Left renal cortex interstitium (tissue), 4 donors: ENCODE data around the gene PRRC2A. TPM values are rescaled to one million over a fixed set of nuclear protein-coding genes. Genes with fewer than 3 reads are reported as not detected.
"Not testable (repeated sequence)": the region's sequence is repeated elsewhere in the genome, so short reads cannot be mapped to it uniquely, and the experiment has no call there.

Source experiments
- DNase-seq, 4 donors: peaks; one replicate each; pipeline ENCODE4 v3.0.0-alpha.2; 2013; ENCODE audit warnings: low read depth in 4 of 4, low spot score in 2 of 4, missing footprints in 1 of 4
- polyA plus RNA-seq, 4 donors: library from polyadenylated mRNA; unstranded; fragments of 120-200 nt; gene quantifications; one replicate each; pipeline ENCODE4 v1.2.1, GENCODE V29; 2013; ENCODE audit not compliant: insufficient read length in 4 of 4

The PRRC2A gene
- polyA plus RNA-seq, 4 donors: 129 to 238 (median 197) TPM

DNA sequence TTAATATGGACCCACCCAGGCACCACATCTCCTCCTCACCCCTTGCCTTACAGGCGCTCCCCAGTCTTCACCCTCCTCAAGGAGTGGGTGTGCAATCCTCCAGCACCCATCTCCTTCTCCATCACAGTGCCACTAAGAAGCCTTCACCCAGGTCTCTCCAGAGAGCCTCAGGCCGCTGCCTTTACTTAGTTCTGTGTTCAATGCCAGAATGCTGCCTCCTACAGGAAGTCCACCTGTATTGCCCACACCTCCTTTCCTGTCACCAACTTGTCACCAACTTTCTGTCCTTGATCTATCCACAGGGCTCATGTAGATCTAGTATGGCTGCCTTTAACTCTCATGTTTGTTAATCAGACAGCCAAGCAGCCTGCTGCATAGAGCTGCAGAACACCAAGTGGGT lies 35.0 kb upstream of the PRRC2A start:
- DNase-seq: no peak

DNA sequence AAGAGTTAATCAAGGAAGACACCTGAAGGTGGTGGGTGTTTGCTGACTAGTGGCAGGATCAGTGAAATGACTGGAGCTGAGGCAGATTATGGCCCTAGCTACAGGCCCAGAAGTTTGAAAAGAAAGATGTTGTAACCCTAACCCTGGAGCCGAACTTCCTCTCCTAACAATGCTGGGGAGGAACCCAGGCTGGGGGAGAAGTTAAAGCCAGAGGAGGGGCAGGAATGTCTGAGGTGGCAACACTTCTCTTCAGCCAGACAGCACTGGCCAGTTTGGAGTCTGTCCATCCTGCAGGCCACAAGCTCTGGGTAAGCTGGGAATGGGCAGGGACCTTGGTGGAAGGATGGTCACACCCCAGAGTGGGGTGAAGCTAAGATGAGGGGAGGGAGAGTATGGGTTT lies 34.5 kb upstream of the PRRC2A start, which contains the start of gene LST1:
Gene LST1, plus strand, starts transcription at position 270 of the 400 bp plus-strand sequence. CDS start 1,023 bp downstream, outside the sequence.
- no peak for DNase-seq

- DNase-seq: no peak
These were observed 33.8 kb upstream of the PRRC2A start for GRCh38 chr6:31586599-31587281.

DNA sequence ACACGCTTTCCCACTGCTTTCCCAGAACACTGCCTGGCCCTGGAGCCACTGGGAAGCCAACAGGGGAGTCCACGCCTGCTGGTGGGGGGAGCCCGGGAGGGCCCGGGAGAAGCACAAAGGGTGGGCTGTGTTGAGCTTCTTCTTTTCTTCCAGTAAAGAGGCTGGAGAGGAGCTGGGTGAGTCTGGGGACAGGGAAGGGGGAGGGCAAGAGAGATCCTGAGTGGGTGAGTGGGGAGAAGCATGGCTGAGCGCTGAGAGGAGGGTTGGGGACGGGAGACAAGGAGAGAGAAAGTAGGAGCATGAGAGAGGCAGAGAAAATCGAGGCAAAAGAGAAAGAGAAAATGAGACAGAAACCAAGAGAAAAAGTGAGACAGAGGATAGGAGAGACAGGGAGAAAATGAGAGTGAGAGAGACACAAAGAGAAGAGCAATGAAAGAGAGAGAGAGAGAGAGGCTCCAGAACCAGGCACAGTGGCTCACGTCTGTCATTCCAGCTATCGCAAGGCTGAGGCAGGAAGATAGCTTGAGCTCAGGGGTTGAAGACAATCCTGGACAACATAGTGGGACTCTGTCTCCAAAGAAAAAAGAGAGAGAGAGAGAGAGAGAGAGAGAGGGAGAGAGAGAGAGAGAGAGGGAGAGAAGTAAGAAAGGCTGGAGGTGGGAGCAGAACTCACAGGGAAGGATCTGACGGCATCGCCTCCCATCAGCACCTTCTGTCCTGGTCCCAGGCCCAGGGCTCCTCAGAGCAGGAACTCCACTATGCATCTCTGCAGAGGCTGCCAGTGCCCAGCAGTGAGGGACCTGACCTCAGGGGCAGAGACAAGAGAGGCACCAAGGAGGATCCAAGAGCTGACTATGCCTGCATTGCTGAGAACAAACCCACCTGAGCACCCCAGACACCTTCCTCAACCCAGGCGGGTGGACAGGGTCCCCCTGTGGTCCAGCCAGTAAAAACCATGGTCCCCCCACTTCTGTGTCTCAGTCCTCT lies 32.4 kb upstream of the PRRC2A start:
- DNase-seq: no peak

GRCh38 chr6:31588871-31589650 lies 31.5 kb upstream of the PRRC2A start:
- DNase-seq: no peak

- DNase-seq: not testable (repeated sequence)
These were observed 29.8 kb upstream of the PRRC2A start for GRCh38 chr6:31590691-31591090.

DNA sequence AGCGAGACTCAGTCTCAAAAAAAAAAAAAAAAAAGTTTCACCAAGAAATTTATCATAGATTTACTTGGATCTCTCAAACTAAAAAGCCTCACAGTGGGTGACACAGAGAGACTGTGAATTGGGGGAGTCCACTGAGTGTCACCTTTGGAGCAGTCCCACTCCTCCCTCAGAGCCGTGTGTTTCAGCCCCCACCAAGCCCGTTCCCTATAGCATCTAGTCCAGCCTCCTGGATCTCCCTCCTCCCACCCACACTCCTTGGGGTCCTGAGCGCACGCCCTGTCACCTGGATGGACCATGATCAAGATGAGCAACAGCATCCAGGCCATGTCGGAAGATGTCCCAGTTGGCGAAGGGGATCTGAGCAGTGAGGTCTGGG lies 28.1 kb upstream of the PRRC2A start:
- DNase-seq: no peak

GRCh38 chr6:31597006-31597405 lies 23.5 kb upstream of the PRRC2A start:
- DNase-seq: no peak

GRCh38 chr6:31607317-31607716 lies 13.2 kb upstream of the PRRC2A start:
- DNase-seq: no peak

DNA sequence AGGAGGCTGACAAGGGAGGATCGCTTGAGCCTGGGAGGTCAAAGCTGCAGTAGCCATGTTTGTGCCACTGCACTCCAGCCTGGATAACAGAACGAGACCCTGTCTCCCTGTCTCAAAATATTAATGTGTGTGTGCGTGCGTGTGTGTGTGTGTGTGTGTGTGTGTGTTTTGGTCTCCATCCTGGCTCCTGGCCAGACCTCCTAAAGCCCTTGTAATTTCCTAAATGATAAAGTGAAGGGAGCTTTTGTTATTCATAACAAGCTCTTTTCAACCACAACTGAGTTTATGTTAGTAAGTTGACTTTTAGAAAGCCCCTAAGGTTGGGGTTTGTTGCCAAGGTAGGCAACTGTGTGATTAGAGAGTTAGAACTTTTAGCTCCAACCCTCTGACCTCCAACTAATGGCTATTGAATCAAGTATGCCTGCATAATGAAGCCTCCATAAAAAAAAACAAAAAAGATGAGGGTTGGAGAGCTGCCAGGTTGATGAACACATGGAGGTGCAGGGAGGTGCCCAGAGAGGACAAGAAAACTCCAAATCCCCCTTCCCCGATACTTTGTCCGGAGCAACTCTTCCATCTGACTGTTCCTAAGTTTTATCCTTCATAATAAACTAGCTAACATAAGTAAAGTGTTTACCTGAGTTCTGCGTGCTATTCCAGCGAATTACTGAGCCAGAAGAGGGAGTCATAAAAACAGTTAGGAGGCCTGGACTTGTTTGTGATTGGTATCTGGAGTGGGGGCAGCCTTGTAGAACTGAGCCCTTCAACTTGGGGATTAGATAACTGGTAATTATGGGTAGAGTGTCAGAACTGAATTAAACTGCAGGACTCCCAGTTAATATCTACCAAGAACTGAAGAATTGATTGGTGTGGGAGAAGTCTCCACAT lies 10.8 kb upstream of the PRRC2A start:
- DNase-seq: no peak

- DNase-seq: no peak
These were observed 9.5 kb upstream of the PRRC2A start for GRCh38 chr6:31610968-31611367.

GRCh38 chr6:31614075-31614619 lies 6.4 kb upstream of the PRRC2A start:
- DNase-seq: no peak

DNA sequence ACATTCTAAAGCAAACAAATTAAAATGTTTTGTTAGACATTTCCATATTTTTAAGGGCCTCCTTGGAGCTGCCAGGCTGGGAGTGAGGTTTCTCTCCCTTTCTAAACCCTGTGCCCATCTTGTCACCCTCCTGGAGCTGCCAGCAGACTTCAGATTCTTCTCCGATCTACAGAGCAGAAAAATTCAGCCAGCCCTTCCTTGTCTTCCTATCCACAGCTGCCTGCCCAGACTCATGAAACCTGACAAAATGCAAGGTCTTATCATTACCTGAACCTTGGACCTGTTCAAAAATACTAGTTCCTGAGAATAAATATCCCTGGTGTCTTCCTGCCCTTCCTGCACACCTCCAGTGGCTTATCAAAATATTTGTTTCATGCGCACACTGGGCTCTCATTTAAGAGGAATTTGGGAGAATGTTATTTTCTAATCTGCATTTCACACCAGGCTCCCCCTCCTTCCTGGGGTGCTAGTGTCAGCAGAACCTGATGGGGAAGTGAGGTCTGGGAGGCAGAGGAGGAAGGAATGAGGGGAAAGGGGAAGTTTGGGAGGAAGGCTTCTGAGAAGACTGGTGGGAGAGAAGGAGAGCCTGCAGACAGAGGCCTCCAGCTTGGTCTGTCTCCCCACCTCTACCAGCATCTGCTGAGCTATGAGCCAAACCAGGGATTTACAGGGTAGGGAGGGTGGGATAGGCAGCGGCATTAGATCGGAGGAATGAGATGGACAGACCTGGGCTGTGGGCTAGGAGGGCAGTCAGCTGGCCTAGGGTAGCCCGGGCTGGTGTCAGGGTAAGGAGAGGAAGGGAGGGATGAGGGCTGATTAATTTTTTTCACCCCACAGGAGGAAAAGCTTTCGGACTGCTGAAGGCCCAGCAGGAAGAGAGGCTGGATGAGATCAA lies 5.6 kb upstream of the PRRC2A start, which contains the start of gene AIF1:
Gene AIF1, plus strand, starts transcription at position 551 of the 895 bp plus-strand sequence. Its CDS starts 96 bp downstream, at position 647.
- no peak for DNase-seq

- no peak for DNase-seq
These were observed 4.8 kb upstream of the PRRC2A start for GRCh38 chr6:31615748-31616147.

DNA sequence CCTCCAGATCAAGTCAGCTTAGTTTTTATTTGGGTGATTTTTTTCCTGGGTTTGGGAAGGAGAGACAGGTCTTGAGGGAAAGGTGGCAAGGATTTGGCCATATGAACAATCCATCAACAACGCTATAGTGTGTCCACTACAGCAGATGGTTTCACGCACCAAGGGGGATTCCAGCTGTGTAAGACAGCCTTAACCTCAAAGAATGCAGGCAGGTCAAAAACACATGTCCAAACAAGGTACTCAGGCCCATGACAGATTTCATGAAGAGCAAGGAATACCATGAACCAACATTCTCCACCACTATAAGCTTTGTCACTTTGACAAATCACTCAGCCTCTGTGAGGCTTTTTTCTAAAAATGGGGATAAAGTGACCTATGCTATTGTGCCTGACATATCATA lies 3.5 kb upstream of the PRRC2A start:
- DNase-seq: no peak

GRCh38 chr6:31619805-31620585 lies 520 bp upstream of the PRRC2A start:
- peak; percentile 96 to 99 (median 98) for DNase-seq

DNA sequence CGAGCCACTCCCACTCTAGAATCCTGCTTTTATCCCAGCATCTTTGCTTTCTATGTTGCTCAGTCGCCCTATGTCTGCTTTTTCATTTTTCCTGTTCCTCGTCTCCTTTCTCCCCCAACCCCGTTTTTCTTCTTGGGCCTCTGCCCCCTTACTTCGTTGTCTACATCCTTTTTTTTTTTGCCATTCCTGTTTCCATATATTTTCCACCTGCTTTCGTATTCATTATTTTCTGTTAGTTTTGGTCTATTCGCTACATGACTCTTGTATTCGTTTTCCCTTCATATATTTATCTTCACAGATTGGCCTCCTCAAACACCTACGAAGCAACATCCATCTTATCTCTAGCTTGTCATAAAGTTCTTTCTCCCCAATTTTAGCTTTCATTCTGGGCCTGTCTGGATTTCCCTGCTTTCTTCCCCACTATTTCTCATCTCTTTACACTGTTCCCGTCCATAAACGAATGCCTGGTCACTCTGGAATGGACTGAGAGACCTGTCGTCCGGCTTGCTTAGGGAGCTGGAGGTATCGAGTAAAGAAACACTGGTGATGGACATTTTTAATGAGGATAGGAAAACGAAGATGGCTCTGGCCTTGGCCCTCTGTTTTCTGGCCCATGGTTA lies 915 bp downstream of the PRRC2A start:
- peak in 2 of 4 donors; percentile 16 to 29 for DNase-seq
